DND-41 (cell line): ENCODE measurements around the gene MDM2.

Experiments
- CTCF ChIP-seq: IDR thresholded peaks from 2 replicates; pipeline ENCODE4 v1.5.1; 2012; ENCODE audit warnings: borderline replicate concordance, low read length, moderate library complexity, mild to moderate bottlenecking; ENCODE audit not compliant: poor library complexity, severe bottlenecking; ENCODE audit errors: extremely low read depth
- EZH2 ChIP-seq: IDR thresholded peaks from 3 replicates; pipeline ENCODE4 v1.6.1; 2012; ENCODE audit warnings: borderline replicate concordance, low read depth, mild to moderate bottlenecking, moderate library complexity, low read length, inconsistent platforms; ENCODE audit not compliant: severe bottlenecking

GRCh38 chr12:68831751-68832503 lies 23.9 kb downstream of the MDM2 start:
- no peak for TF ChIP-seq CTCF
- no peak for TF ChIP-seq EZH2
